Measurements from ENCODE around the gene ZNF48.

- TF ChIP-seq CTCF (IDR thresholded peaks at IDR 0.05) (no peak), POLR2A (IDR thresholded peaks at IDR 0.05) (no peak)
Measured at GRCh38 chr16:30368792-30369090, 26.5 kb upstream of the ZNF48 start.
